HCT116 (cell line): ENCODE results near the gene ARHGEF16.

Experiments
- ZNF274 ChIP-seq: fragments of 200-500 bp; sonication (Bioruptor generic); IDR thresholded peaks from 2 replicates; pipeline ENCODE4 v1.6.1; 2014; ENCODE audit warnings: mild to moderate bottlenecking, low read depth, low read length, inconsistent platforms
- TF ChIP-seq, protein P1 (sequence below), 3 experiments: fragments of 200-600 bp in 1 of 3; sonication (generic) in 1 of 3; IDR thresholded peaks in 2 of 3; conservative IDR thresholded peaks in 1 of 3; 2 replicates each; pipeline ENCODE4 v1.5.1; 2012 to 2017; ENCODE audit warnings: low read depth in 2 of 3, low read length in 2 of 3, antibody characterized with exemption in 1 of 3, borderline replicate concordance in 1 of 3, control low read depth in 1 of 3, mild to moderate bottlenecking in 1 of 3, mixed read lengths in 1 of 3, mixed run types in 1 of 3, moderate library complexity in 1 of 3; ENCODE audit not compliant: insufficient read depth in 1 of 3
- TF ChIP-seq, protein P2 (sequence below): IDR thresholded peaks from 2 replicates; pipeline ENCODE4 v1.6.1; 2012; ENCODE audit warnings: low read depth

DNA sequence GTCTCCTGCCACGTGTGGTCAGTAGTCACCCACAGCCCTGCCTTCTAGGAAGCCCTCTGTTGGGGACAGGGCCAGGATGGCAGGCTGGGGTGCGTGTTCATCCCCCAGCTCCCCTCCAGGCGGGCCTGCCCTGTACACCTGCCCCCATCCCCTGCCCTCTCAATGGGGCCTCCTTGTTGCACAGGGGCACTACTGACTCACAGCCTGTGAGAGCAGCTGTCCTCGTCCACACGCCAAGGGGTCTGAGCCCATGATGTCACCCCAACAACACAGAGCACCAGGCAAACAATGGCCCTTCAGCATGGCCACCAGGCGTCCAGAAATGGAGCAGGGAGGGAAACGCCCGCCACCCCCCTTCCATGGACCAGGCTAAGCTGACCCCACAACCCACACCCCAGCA lies 64.3 kb downstream of the ARHGEF16 start:
- TF ChIP-seq, protein P1, sequence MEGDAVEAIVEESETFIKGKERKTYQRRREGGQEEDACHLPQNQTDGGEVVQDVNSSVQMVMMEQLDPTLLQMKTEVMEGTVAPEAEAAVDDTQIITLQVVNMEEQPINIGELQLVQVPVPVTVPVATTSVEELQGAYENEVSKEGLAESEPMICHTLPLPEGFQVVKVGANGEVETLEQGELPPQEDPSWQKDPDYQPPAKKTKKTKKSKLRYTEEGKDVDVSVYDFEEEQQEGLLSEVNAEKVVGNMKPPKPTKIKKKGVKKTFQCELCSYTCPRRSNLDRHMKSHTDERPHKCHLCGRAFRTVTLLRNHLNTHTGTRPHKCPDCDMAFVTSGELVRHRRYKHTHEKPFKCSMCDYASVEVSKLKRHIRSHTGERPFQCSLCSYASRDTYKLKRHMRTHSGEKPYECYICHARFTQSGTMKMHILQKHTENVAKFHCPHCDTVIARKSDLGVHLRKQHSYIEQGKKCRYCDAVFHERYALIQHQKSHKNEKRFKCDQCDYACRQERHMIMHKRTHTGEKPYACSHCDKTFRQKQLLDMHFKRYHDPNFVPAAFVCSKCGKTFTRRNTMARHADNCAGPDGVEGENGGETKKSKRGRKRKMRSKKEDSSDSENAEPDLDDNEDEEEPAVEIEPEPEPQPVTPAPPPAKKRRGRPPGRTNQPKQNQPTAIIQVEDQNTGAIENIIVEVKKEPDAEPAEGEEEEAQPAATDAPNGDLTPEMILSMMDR (IDR thresholded peaks at IDR 0.05 in 2 of 3, conservative IDR thresholded peaks at IDR 0.05 in 1 of 3; ENCODE audit: borderline replicate concordance in 1 of 3, insufficient read depth in 1 of 3, low read depth in 2 of 3, low read length in 2 of 3), result no peak
- TF ChIP-seq, protein P2, sequence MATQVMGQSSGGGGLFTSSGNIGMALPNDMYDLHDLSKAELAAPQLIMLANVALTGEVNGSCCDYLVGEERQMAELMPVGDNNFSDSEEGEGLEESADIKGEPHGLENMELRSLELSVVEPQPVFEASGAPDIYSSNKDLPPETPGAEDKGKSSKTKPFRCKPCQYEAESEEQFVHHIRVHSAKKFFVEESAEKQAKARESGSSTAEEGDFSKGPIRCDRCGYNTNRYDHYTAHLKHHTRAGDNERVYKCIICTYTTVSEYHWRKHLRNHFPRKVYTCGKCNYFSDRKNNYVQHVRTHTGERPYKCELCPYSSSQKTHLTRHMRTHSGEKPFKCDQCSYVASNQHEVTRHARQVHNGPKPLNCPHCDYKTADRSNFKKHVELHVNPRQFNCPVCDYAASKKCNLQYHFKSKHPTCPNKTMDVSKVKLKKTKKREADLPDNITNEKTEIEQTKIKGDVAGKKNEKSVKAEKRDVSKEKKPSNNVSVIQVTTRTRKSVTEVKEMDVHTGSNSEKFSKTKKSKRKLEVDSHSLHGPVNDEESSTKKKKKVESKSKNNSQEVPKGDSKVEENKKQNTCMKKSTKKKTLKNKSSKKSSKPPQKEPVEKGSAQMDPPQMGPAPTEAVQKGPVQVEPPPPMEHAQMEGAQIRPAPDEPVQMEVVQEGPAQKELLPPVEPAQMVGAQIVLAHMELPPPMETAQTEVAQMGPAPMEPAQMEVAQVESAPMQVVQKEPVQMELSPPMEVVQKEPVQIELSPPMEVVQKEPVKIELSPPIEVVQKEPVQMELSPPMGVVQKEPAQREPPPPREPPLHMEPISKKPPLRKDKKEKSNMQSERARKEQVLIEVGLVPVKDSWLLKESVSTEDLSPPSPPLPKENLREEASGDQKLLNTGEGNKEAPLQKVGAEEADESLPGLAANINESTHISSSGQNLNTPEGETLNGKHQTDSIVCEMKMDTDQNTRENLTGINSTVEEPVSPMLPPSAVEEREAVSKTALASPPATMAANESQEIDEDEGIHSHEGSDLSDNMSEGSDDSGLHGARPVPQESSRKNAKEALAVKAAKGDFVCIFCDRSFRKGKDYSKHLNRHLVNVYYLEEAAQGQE, result no peak
- TF ChIP-seq ZNF274, result no peak
